CD14-positive monocyte (primary cell): ENCODE data around the gene IL37. TPM values are rescaled to one million over a fixed set of nuclear protein-coding genes. Genes with fewer than 3 reads are reported as not detected.
A peak's percentile ranks its signal among the peaks of the same experiment; 100 is the strongest.

Experiments
- DNase-seq, 3 donors: peaks; one replicate each; pipeline ENCODE4 v3.0.0-alpha.2; 2011 to 2022
- H2AFZ ChIP-seq: 2 replicates; pipeline ENCODE4 v1.6.0; 2012; ENCODE audit warnings: mild to moderate bottlenecking, low read depth, low read length, inconsistent platforms; ENCODE audit not compliant: insufficient read depth, poor library complexity, severe bottlenecking
- H3K27ac ChIP-seq, 2 donors: 1 replicate in 1 of 2; 2 replicates in 1 of 2; pipeline ENCODE4 v1.5.1; 2012 to 2013; ENCODE audit warnings: low read length in 2 of 2, control low read depth in 1 of 2, inconsistent platforms in 1 of 2, low read depth in 1 of 2, mild to moderate bottlenecking in 1 of 2
- H3K27me3 ChIP-seq, 2 donors: one replicate each; pipeline versions ENCODE4 v1.6.0 to v1.6.1; 2011 to 2013; ENCODE audit warnings: low read length in 2 of 2; ENCODE audit not compliant: control insufficient read depth in 2 of 2, insufficient read depth in 2 of 2
- H3K36me3 ChIP-seq, 2 donors: replicated peaks in 1 of 2; 1 replicate in 1 of 2; 2 replicates in 1 of 2; pipeline versions ENCODE4 v1.5.1 to v1.6.1; 2012 to 2013; ENCODE audit warnings: low read length in 2 of 2, control low read depth in 1 of 2, inconsistent platforms in 1 of 2, mild to moderate bottlenecking in 1 of 2; ENCODE audit not compliant: insufficient read depth in 2 of 2, control insufficient read depth in 1 of 2
- H3K4me1 ChIP-seq, 2 donors: 1 replicate in 1 of 2; 2 replicates in 1 of 2; pipeline versions ENCODE4 v1.5.1 to v1.6.1; 2012 to 2013; ENCODE audit warnings: low read length in 2 of 2, control low read depth in 1 of 2, inconsistent platforms in 1 of 2, mild to moderate bottlenecking in 1 of 2, moderate library complexity in 1 of 2; ENCODE audit not compliant: insufficient read depth in 2 of 2, control insufficient read depth in 1 of 2
- H3K4me2 ChIP-seq: replicated peaks from 2 replicates; pipeline ENCODE3; 2012; ENCODE audit warnings: low read length, moderate library complexity, mild to moderate bottlenecking; ENCODE audit not compliant: poor library complexity, severe bottlenecking; ENCODE audit errors: extremely low read depth
- H3K4me3 ChIP-seq, 3 experiments: fragments of 200-600 bp in 1 of 3; sonication (generic) in 1 of 3; replicated peaks in 1 of 3; 1 replicate in 2 of 3; 2 replicates in 1 of 3; pipeline ENCODE4 v1.5.1; 2011 to 2013; ENCODE audit warnings: low read length in 3 of 3, mild to moderate bottlenecking in 3 of 3, control low read depth in 2 of 3, low read depth in 2 of 3, inconsistent platforms in 1 of 3, moderate library complexity in 1 of 3
- H3K79me2 ChIP-seq: 2 replicates; pipeline ENCODE4 v1.6.0; 2012; ENCODE audit warnings: mild to moderate bottlenecking, control low read depth, inconsistent platforms, low read length, moderate library complexity; ENCODE audit not compliant: insufficient read depth
- H3K9ac ChIP-seq: 2 replicates; pipeline ENCODE4 v1.6.0; 2017; ENCODE audit warnings: low read length, mild to moderate bottlenecking; ENCODE audit not compliant: insufficient read depth, poor library complexity, severe bottlenecking
- H3K9me3 ChIP-seq, 2 donors: replicated peaks in 1 of 2; 1 replicate in 1 of 2; 2 replicates in 1 of 2; pipeline versions ENCODE4 v1.5.1 to v1.6.1; 2012 to 2013; ENCODE audit warnings: low read length in 2 of 2, control low read depth in 1 of 2; ENCODE audit not compliant: control insufficient read depth in 1 of 2, insufficient read depth in 1 of 2
- H4K20me1 ChIP-seq: 2 replicates; pipeline ENCODE4 v1.6.0; 2012; ENCODE audit warnings: mild to moderate bottlenecking, low read length, control low read depth, moderate library complexity; ENCODE audit not compliant: insufficient read depth
- H3K27ac Mint-ChIP-seq, 7 donors: one replicate each; pipeline ENCODE4 v1.8.0; 2020; ENCODE audit warnings: mild to moderate bottlenecking in 7 of 7, mixed read lengths in 7 of 7, moderate library complexity in 6 of 7, inconsistent platforms in 2 of 7
- H3K27me3 Mint-ChIP-seq, 3 donors: one replicate each; pipeline ENCODE4 v1.8.0; 2021 to 2022; ENCODE audit warnings: low read depth in 3 of 3, mild to moderate bottlenecking in 3 of 3, mixed read lengths in 3 of 3, moderate library complexity in 3 of 3, inconsistent platforms in 1 of 3
- H3K36me3 Mint-ChIP-seq, 2 donors: one replicate each; pipeline ENCODE4 v1.8.0; 2020; ENCODE audit warnings: mixed read lengths in 2 of 2, inconsistent platforms in 1 of 2, mild to moderate bottlenecking in 1 of 2
- H3K4me1 Mint-ChIP-seq: one replicate; pipeline ENCODE4 v1.8.0; 2020; ENCODE audit warnings: mild to moderate bottlenecking, mixed read lengths
- H3K4me3 Mint-ChIP-seq, 2 donors: one replicate each; pipeline ENCODE4 v1.8.0; 2020; ENCODE audit warnings: mild to moderate bottlenecking in 2 of 2, mixed read lengths in 2 of 2, moderate library complexity in 1 of 2
- H3K9me3 Mint-ChIP-seq, 7 donors: one replicate each; pipeline ENCODE4 v1.8.0; 2020 to 2022; ENCODE audit warnings: mixed read lengths in 7 of 7, mild to moderate bottlenecking in 6 of 7, moderate library complexity in 6 of 7, inconsistent platforms in 2 of 7
- WGBS: methylation state at CpG from one replicate; pipeline ENCODE4 v1.1.5; 2013; ENCODE audit warnings: missing lambda C conversion rate; ENCODE audit not compliant: insufficient coverage; 5-methylcytosine and 5-hydroxymethylcytosine counted together
- intact Hi-C, 2 donors: fragments of 100-400 bp; cut with micrococcal nuclease; formaldehyde crosslinking; loops; one replicate each; pipeline versions ENCODE4 v1.15.0 to v1.15.1; 2023
- polyA plus RNA-seq, 3 donors: library from polyadenylated mRNA; depleted of rRNA in 1 of 3; unstranded in 2 of 3; stranded (reverse) in 1 of 3; fragments of 300-500 nt in 2 of 3; fragments of >200 nt in 1 of 3; fragmentation: Illumina TruSeq in 2 of 3; gene quantifications; 1 replicate in 2 of 3; 2 replicates in 1 of 3; pipeline ENCODE4 v1.2.3, GENCODE V29; 2012 to 2021
- TF ChIP-seq, protein P1 (sequence below): fragments of 200-600 bp; IDR thresholded peaks from one replicate; pipeline ENCODE4 v1.8.0; 2022; ENCODE audit warnings: antibody characterized with exemption, mild to moderate bottlenecking

The IL37 gene
- polyA plus RNA-seq, 3 donors: not detected

DNA sequence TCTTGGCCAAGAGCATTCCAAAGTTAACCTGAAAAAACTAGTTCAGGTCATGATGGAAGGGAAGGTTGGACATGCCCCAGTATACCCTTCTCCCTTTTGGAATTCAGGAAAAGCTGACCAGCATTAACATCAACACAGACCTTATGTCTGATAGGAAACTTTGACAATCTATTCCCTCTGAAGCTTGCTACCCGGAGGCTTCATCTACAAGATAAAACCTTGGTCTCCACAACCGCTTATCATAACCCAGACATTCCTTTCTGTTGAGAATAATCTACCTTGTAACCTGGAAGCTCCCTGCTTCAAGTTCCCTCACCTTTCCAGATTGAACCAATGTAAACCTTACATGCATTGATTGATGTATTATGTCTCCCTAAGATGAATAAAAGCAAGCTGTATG lies 24.7 kb upstream of the IL37 start:
- Histone ChIP-seq H3K4me1 (peaks cover 32 to 44% of the 10 kb centered on the region in 2 donors), H3K4me2 (no peak overlapping the region), H3K9me3 (no peaks in the 10 kb centered on the region), H2AFZ (no peak overlapping the region), H3K4me3 (no peak overlapping the region), H3K27ac (no peak overlapping the region), H4K20me1 (no peaks in the 10 kb centered on the region), H3K79me2 (no peaks in the 10 kb centered on the region), H3K9ac (no peak overlapping the region), H3K36me3 (no peaks in the 10 kb centered on the region), H3K27me3 (no peaks in the 10 kb centered on the region)
- intact Hi-C loops: loop anchor here (5.0 to 10.0 kb wide), 4 partner anchors 51 to 139 kb away; no protein-coding TSS in a partner anchor
- Mint-ChIP-seq H3K4me3 (no peak overlapping the region), H3K4me1 (peaks cover 36% of the 10 kb centered on the region), H3K27ac (peak overlapping the region in 1 of 7 donors; percentile 68), H3K36me3 (no peaks in the 10 kb centered on the region), H3K27me3 (peaks cover 0 to 3% (median 0%) of the 10 kb centered on the region in 3 donors), H3K9me3 (peaks cover 0 to 2% (median 0%) of the 10 kb centered on the region in 7 donors)
- no CpG with 5 or more reads among the region's 2 CpGs for WGBS
- TF ChIP-seq, protein P1, sequence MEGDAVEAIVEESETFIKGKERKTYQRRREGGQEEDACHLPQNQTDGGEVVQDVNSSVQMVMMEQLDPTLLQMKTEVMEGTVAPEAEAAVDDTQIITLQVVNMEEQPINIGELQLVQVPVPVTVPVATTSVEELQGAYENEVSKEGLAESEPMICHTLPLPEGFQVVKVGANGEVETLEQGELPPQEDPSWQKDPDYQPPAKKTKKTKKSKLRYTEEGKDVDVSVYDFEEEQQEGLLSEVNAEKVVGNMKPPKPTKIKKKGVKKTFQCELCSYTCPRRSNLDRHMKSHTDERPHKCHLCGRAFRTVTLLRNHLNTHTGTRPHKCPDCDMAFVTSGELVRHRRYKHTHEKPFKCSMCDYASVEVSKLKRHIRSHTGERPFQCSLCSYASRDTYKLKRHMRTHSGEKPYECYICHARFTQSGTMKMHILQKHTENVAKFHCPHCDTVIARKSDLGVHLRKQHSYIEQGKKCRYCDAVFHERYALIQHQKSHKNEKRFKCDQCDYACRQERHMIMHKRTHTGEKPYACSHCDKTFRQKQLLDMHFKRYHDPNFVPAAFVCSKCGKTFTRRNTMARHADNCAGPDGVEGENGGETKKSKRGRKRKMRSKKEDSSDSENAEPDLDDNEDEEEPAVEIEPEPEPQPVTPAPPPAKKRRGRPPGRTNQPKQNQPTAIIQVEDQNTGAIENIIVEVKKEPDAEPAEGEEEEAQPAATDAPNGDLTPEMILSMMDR: no peak
- DNase-seq: no peak

DNA sequence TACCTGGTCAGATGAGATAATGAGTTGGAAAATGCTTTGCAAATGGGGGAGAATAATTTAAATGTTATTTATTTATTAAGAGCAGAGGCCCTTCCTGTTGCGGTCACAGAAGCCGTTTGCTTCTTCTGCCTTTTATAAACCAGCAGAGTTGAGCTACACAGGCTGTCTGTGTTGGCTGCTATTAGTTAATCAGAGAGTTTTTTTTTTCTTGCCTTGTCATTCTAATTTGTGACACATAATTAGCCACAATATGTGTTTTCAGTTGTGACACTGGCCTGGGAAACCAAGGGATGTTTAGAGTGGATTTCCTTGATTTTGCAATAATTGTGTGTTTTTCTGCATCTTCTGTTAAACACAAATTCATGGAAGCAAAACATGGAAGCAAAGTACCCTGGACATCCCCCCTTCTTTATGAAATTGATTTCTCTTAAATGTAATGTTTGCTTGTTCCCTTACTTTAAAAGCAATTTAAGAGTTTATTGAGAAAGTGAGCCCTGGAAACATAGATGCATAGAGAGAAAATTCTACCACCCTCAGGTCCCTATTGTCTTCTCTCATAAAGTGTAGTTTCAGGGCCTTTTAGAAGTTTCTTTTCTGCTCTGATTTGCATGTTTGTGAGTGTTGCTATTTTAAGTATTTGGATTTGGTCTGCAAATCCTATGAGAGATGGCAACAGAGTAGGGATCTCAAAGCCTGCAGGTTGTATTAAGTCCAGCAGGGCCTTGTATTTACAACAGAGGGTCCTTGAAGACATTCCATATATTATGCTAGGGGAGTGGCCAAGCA lies 22.8 kb upstream of the IL37 start:
- Mint-ChIP-seq H3K4me1 (peaks cover 27% of the 10 kb centered on the region), H3K36me3 (no peaks in the 10 kb centered on the region), H3K27ac (peak overlapping the region; percentile 55 to 94 (median 84)), H3K4me3 (no peak overlapping the region), H3K9me3 (peaks cover 0 to 2% (median 0%) of the 10 kb centered on the region in 7 donors), H3K27me3 (peaks cover 0 to 3% (median 0%) of the 10 kb centered on the region in 3 donors)
- TF ChIP-seq, protein P1: no peak
- Histone ChIP-seq H2AFZ (no peak overlapping the region), H3K27me3 (no peaks in the 10 kb centered on the region), H3K79me2 (no peaks in the 10 kb centered on the region), H3K9me3 (no peaks in the 10 kb centered on the region), H3K36me3 (no peaks in the 10 kb centered on the region), H3K9ac (no peak overlapping the region), H3K4me3 (no peak overlapping the region), H3K4me2 (peak overlapping the region; percentile 9), H4K20me1 (no peaks in the 10 kb centered on the region), H3K4me1 (peaks cover 27 to 38% of the 10 kb centered on the region in 2 donors), H3K27ac (peak overlapping the region; percentile 53 to 74)
- WGBS: no CpG with 5 or more reads among the region's 2 CpGs
- DNase-seq: peak; percentile 78 to 95 (median 93)
- intact Hi-C loops: loop anchor here (5.0 to 10.0 kb wide), 4 partner anchors 49 to 141 kb away; no protein-coding TSS in a partner anchor
